ENCODE data around the gene SIK3. TPM values are rescaled to one million over a fixed set of nuclear protein-coding genes. Genes with fewer than 3 reads are reported as not detected.

The SIK3 gene
- total RNA-seq, 1 donor from 2014 or later = 61.0 TPM

DNA sequence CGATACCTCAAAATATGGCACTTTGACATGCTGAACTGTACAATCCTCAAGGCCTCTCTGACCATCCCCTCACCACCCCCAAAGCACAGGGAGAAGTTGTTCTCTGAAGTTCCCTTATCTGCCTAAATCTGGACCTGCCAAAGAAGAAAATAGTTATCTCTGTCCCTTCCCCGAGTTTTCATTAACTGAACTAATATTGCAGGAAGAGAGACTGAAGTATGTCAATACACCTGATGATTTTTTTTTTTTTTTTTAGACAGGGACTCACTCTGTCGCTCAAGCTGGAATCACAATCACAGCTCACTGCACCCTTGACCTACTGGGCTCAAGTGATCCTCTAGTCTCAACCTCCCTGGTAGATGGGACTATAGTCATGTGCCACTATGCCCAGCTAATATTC lies 75.0 kb downstream of the SIK3 start:
- no peak for DNase-seq (ENCODE audit: low spot score, unreplicated experiment)
- Mint-ChIP-seq H3K4me3 (ENCODE audit: low read depth) (peak overlapping the region; percentile 7), H3K9me3 (ENCODE audit: low read depth) (no peaks in the 10 kb centered on the region), H3K27ac (peak overlapping the region; percentile 67), H3K27me3 (no peaks in the 10 kb centered on the region), H3K36me3 (ENCODE audit: insufficient read depth) (peaks cover 2% of the 10 kb centered on the region), H3K4me1 (ENCODE audit: low read depth) (peaks cover 49% of the 10 kb centered on the region)
- TF ChIP-seq, protein P1, sequence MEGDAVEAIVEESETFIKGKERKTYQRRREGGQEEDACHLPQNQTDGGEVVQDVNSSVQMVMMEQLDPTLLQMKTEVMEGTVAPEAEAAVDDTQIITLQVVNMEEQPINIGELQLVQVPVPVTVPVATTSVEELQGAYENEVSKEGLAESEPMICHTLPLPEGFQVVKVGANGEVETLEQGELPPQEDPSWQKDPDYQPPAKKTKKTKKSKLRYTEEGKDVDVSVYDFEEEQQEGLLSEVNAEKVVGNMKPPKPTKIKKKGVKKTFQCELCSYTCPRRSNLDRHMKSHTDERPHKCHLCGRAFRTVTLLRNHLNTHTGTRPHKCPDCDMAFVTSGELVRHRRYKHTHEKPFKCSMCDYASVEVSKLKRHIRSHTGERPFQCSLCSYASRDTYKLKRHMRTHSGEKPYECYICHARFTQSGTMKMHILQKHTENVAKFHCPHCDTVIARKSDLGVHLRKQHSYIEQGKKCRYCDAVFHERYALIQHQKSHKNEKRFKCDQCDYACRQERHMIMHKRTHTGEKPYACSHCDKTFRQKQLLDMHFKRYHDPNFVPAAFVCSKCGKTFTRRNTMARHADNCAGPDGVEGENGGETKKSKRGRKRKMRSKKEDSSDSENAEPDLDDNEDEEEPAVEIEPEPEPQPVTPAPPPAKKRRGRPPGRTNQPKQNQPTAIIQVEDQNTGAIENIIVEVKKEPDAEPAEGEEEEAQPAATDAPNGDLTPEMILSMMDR (IDR thresholded peaks at IDR 0.05; ENCODE audit: unreplicated experiment) = no peak

DNA sequence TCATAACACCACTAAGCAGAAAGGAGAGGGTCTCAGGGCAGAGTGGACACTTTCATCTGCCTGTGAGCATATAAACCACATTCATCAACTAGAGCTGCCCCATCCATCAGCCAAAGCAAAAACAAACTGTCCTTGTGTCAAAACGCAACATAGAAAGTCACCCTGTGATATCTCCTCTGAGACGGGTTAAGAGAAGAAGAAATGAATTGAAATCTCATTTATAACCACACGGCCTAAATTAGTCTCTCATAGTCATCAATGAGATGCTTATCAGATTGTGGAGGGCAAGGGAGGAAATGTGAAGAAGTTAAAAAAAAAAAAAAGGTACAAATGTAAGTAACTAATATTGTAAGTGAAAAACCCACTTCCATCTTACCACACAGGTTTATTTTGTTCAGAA lies 75.7 kb downstream of the SIK3 start:
- no peak for DNase-seq (ENCODE audit: low spot score, unreplicated experiment)
- H3K27ac Mint-ChIP-seq = peak overlapping the region; percentile 53
- peaks cover 51% of the 10 kb centered on the region for H3K4me1 Mint-ChIP-seq (ENCODE audit: low read depth)
- H3K9me3 Mint-ChIP-seq (ENCODE audit: low read depth) = no peaks in the 10 kb centered on the region
- H3K27me3 Mint-ChIP-seq = no peaks in the 10 kb centered on the region
- H3K36me3 Mint-ChIP-seq (ENCODE audit: insufficient read depth) = peaks cover 2% of the 10 kb centered on the region
- no peak overlapping the region for H3K4me3 Mint-ChIP-seq (ENCODE audit: low read depth)
- TF ChIP-seq, protein P1 (IDR thresholded peaks at IDR 0.05; ENCODE audit: unreplicated experiment) = no peak

DNA sequence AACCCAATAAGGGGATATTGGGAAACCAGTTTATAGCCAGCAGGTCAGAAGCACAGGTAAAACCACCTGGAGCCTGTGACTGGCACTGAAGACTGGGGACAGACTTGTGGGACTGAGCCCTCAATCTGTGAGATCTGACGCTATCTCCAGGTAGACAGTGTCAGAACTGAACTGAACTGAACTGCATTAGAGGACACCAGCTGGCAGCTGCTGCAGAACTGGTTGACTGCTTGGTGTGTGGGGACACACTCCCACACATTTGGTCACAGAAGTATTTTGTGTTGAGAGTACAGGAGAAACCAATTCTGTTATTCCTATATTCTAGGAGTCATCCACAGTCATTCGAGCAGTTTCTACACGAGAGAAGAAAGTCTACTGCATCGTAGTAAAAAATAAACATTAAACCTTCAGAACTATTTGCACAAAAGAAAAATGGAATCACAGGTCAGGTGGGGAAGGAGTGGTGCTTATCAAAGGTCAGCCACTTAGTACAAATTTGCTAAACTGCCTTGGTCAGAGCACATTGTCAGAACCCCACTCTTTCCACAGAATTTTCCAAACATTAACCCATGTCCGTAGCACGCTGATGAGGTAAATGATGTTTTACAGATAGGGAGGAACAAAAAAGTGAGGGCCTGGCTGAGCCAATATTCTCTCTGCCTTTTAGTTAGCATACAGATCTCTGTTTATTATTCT lies 77.2 kb downstream of the SIK3 start:
- DNase-seq (ENCODE audit: low spot score, unreplicated experiment) = no peak
- Mint-ChIP-seq H3K4me1 (ENCODE audit: low read depth) (peaks cover 51% of the 10 kb centered on the region), H3K4me3 (ENCODE audit: low read depth) (peak overlapping the region; percentile 53), H3K27me3 (no peaks in the 10 kb centered on the region), H3K36me3 (ENCODE audit: insufficient read depth) (peaks cover 3% of the 10 kb centered on the region), H3K27ac (peak overlapping the region; percentile 91), H3K9me3 (ENCODE audit: low read depth) (no peaks in the 10 kb centered on the region)
- TF ChIP-seq, protein P1 (IDR thresholded peaks at IDR 0.05; ENCODE audit: unreplicated experiment) = no peak

DNA sequence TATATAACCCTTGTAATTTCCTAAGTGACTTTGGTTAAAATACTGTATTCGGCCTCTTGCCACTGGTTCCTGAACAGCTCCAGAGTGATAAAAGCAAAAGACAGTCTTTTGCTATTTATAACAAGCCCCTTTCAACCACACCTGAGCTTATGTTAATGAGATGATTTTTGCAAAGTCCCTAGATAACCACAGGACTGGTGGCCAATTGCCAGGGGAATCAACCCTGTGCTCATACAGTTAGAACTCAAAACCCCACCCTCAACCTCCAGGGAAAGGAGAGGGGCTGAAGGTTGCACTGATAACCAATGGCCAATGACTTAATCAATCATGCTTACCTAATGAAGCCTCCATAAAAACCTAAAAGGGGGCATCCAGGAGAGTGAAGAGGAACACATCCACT lies 77.9 kb downstream of the SIK3 start:
- Mint-ChIP-seq H3K27me3 (no peaks in the 10 kb centered on the region), H3K4me1 (ENCODE audit: low read depth) (peaks cover 51% of the 10 kb centered on the region), H3K4me3 (ENCODE audit: low read depth) (peak overlapping the region; percentile 53), H3K27ac (peak overlapping the region; percentile 91), H3K36me3 (ENCODE audit: insufficient read depth) (peaks cover 3% of the 10 kb centered on the region), H3K9me3 (ENCODE audit: low read depth) (no peaks in the 10 kb centered on the region)
- no peak for DNase-seq (ENCODE audit: low spot score, unreplicated experiment)
- TF ChIP-seq, protein P1 (IDR thresholded peaks at IDR 0.05; ENCODE audit: unreplicated experiment) = no peak

DNA sequence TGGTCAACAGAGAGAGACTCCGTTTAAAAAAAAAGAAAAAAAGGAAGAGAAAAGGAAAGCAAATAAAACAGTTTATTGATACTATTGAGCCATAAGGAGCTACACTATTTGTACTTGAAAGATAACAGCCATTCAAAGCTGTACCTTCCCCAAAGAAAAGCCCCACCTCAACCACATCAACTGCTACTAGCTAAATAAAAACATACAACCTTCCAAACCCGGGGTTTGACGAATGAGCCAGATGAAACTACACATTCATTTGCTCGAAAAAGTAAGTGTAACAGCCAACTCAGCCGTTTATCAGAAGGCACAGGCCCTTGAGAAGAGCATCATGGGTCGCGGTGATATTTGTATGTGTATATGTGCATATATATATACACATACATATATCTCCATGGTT lies 78.4 kb downstream of the SIK3 start:
- H3K27ac Mint-ChIP-seq = peak overlapping the region; percentile 91
- H3K27me3 Mint-ChIP-seq = no peaks in the 10 kb centered on the region
- no peaks in the 10 kb centered on the region for H3K9me3 Mint-ChIP-seq (ENCODE audit: low read depth)
- DNase-seq (ENCODE audit: low spot score, unreplicated experiment) = no peak
- no peak overlapping the region for H3K4me3 Mint-ChIP-seq (ENCODE audit: low read depth)
- H3K36me3 Mint-ChIP-seq (ENCODE audit: insufficient read depth) = peaks cover 3% of the 10 kb centered on the region
- TF ChIP-seq, protein P1 (IDR thresholded peaks at IDR 0.05; ENCODE audit: unreplicated experiment) = no peak
- H3K4me1 Mint-ChIP-seq (ENCODE audit: low read depth) = peaks cover 51% of the 10 kb centered on the region
